ENCODE data around the gene GCK.
A peak's percentile ranks its signal among the peaks of the same experiment; 100 is the strongest.
"Not testable (repeated sequence)": the region's sequence is repeated elsewhere in the genome, so short reads cannot be mapped to it uniquely, and the experiment has no call there.

The GCK gene

DNA sequence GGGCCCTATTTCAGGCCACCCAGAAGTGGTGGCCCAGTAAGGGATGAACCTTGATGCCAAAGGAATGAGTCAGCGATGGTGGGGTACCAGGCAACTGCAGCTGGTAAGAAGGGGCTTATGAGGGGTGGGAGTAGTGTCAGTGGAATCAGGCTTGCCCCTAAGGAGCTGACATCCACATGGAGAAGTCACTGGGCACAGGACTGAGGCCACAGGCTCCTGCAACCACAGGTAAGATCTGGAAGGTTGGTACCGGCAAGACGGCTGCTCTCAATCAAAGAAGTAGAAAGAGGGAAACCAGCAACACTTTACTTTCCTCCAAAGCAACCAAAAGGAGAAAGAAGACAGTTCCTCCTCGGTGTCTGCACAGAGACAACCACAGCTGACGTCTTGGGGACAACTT is 2.5 kb downstream of the GCK start:
- no peak overlapping the region for H3K9ac ChIP-seq (ENCODE audit: low read length)
- H3K4me3 ChIP-seq (ENCODE audit: low read depth, low read length), result no peak overlapping the region
- peaks cover 17% of the 10 kb centered on the region for H3K9me3 ChIP-seq (ENCODE audit: control insufficient read depth, insufficient read depth, low read depth, low read length)
- peaks cover 17% of the 10 kb centered on the region for H3K4me1 ChIP-seq (ENCODE audit: control insufficient read depth, insufficient read depth, low read length)
- H3K27me3 ChIP-seq (ENCODE audit: control insufficient read depth, insufficient read depth, low read length), result no peaks in the 10 kb centered on the region
- no peaks in the 10 kb centered on the region for H3K36me3 ChIP-seq (ENCODE audit: control insufficient read depth, insufficient read depth, low read length)
- no peak overlapping the region for H3K27ac ChIP-seq (ENCODE audit: low read depth, low read length)

DNA sequence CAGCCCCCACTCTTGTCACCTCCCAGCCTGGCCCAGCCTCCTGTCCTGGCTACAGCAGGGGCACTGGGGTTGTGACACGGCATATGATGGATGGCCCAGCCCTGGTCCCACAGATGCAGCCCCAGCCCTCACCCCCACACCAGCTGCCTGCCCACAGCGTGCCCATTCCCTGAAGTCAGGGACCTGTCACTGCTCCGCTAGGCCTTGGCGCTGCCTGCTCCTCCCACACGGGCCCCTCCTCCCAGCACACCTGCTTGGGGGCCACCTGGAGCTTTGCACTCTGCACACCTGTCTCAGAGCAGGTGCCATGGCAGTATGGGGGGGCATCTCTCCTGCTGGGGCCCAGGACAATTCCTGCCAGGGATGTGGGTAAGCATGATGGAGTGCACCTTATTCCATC is 3.5 kb downstream of the GCK start:
- Histone ChIP-seq H3K9me3 (ENCODE audit: control insufficient read depth, insufficient read depth, low read depth, low read length) (peaks cover 17% of the 10 kb centered on the region), H3K4me3 (ENCODE audit: low read depth, low read length) (no peak overlapping the region), H3K27ac (ENCODE audit: low read depth, low read length) (no peak overlapping the region), H3K36me3 (ENCODE audit: control insufficient read depth, insufficient read depth, low read length) (no peaks in the 10 kb centered on the region), H3K27me3 (ENCODE audit: control insufficient read depth, insufficient read depth, low read length) (no peaks in the 10 kb centered on the region), H3K9ac (ENCODE audit: low read length) (no peak overlapping the region), H3K4me1 (ENCODE audit: control insufficient read depth, insufficient read depth, low read length) (peaks cover 17% of the 10 kb centered on the region)

DNA sequence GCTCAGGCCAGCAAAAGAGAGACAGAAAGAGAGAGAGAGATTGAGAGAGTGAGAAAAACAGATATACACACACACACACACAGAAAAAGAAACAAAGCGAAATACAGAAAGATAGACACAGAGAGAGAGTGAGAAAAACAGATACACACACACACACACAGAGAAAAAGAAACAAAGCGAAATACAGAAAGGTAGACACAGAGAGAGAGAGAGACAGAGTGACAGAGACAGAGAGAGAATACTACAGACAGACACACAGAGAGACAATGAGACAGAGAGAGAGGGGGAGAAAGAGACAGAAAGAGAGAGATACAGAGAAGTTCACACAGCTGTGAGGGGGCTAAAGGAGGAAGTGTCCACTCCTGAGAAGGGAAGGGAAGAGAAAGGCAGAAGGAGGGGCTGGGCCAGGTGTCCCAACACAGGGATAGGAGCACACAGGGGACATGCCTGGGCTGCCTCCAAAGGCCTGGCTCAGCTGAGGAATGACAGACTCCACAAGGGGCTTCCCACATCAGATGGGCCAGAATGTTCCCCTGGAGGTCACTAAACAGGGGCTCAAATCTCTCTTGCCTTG is 4.3 kb downstream of the GCK start:
- H3K9ac ChIP-seq (ENCODE audit: low read length), result peak overlapping the region; percentile 6
- H3K36me3 ChIP-seq (ENCODE audit: control insufficient read depth, insufficient read depth, low read length), result no peaks in the 10 kb centered on the region
- H3K4me3 ChIP-seq (ENCODE audit: low read depth, low read length), result no peak overlapping the region
- H3K27me3 ChIP-seq (ENCODE audit: control insufficient read depth, insufficient read depth, low read length), result no peaks in the 10 kb centered on the region
- H3K4me1 ChIP-seq (ENCODE audit: control insufficient read depth, insufficient read depth, low read length), result peaks cover 17% of the 10 kb centered on the region
- H3K9me3 ChIP-seq (ENCODE audit: control insufficient read depth, insufficient read depth, low read depth, low read length), result peaks cover 17% of the 10 kb centered on the region
- no peak overlapping the region for H3K27ac ChIP-seq (ENCODE audit: low read depth, low read length)

DNA sequence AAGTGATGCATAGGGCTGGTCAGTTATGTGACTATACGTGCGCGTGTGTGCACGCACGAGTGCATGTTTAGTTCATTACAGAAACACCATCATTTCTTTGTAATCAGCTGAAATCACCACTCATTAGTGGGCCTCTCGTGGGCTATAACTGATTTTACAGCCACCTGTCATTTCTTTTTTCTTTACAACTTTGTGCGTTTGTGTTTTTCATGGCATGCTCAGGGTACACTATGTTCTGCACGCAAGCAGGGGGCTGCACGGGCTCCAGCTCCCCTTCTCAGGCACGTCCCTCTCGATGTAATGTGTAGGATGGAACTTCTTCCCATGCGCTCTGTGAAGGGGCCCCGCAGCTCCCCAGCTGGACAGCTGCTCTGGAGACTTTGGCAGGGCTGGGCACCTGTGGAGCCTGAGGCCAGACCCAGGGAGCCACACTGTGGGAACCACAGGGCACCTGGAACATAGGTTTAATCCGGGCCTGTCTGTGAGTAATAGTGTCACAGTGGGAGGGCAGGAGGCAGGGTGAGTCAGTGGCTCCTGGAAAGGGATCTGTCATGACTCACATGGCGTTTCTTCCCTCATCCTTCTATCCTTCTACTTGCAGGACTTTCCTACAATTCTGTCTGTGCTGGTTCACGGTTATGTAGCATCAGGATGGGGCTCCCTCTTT is 4.9 kb downstream of the GCK start:
- Histone ChIP-seq H3K27ac (ENCODE audit: low read depth, low read length) (no peak overlapping the region), H3K4me1 (ENCODE audit: control insufficient read depth, insufficient read depth, low read length) (peaks cover 17% of the 10 kb centered on the region), H3K9me3 (ENCODE audit: control insufficient read depth, insufficient read depth, low read depth, low read length) (peaks cover 17% of the 10 kb centered on the region), H3K27me3 (ENCODE audit: control insufficient read depth, insufficient read depth, low read length) (no peaks in the 10 kb centered on the region), H3K9ac (ENCODE audit: low read length) (no peak overlapping the region), H3K36me3 (ENCODE audit: control insufficient read depth, insufficient read depth, low read length) (no peaks in the 10 kb centered on the region), H3K4me3 (ENCODE audit: low read depth, low read length) (no peak overlapping the region)

DNA sequence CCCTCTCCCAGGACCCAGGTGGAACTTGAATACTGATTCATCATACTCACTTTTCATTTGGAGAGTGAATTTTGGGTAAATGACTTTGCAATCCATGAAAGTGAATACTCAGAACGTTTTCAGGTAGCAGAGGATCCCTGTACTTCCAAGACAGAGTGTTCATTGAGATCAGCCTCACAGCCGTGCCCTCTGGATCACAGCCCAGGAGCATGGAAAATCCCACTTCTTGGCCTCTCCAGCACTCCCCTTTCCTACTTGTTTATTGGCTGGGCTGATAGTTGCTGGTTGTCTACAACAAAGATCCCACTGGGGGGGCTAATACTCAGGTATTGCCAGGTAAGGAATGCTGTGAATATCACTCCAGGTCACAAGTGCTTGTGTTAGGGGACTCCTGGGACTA is 5.9 kb downstream of the GCK start:
- no peak overlapping the region for H3K4me3 ChIP-seq (ENCODE audit: low read depth, low read length)
- no peaks in the 10 kb centered on the region for H3K36me3 ChIP-seq (ENCODE audit: control insufficient read depth, insufficient read depth, low read length)
- H3K9ac ChIP-seq (ENCODE audit: low read length), result no peak overlapping the region
- no peaks in the 10 kb centered on the region for H3K27me3 ChIP-seq (ENCODE audit: control insufficient read depth, insufficient read depth, low read length)
- no peak overlapping the region for H3K27ac ChIP-seq (ENCODE audit: low read depth, low read length)
- H3K4me1 ChIP-seq (ENCODE audit: control insufficient read depth, insufficient read depth, low read length), result peaks cover 17% of the 10 kb centered on the region
- H3K9me3 ChIP-seq (ENCODE audit: control insufficient read depth, insufficient read depth, low read depth, low read length), result peaks cover 17% of the 10 kb centered on the region

DNA sequence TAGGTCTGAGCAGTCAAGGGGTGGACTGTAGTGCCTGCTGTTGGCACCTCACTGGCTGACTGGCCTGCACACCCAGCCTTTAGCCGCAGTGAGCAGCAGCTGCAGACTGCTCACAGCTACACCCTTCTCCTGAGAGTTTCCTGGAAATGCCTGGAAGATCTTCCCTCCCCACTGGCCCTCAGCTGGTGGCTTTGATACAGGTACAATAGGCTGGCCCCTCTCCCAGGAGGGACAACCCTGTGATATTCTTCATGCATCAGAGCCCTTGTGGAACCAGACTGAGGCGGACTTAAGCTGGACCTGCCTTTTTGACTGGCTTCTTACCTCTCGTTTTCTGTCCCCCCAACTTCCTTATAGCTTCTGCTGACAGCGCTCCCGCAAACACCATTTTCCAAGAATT is 6.4 kb downstream of the GCK start:
- H3K27me3 ChIP-seq (ENCODE audit: control insufficient read depth, insufficient read depth, low read length), result no peaks in the 10 kb centered on the region
- no peaks in the 10 kb centered on the region for H3K36me3 ChIP-seq (ENCODE audit: control insufficient read depth, insufficient read depth, low read length)
- peaks cover 17% of the 10 kb centered on the region for H3K9me3 ChIP-seq (ENCODE audit: control insufficient read depth, insufficient read depth, low read depth, low read length)
- H3K4me1 ChIP-seq (ENCODE audit: control insufficient read depth, insufficient read depth, low read length), result peaks cover 20% of the 10 kb centered on the region
- no peak overlapping the region for H3K4me3 ChIP-seq (ENCODE audit: low read depth, low read length)
- no peak overlapping the region for H3K27ac ChIP-seq (ENCODE audit: low read depth, low read length)
- no peak overlapping the region for H3K9ac ChIP-seq (ENCODE audit: low read length)

DNA sequence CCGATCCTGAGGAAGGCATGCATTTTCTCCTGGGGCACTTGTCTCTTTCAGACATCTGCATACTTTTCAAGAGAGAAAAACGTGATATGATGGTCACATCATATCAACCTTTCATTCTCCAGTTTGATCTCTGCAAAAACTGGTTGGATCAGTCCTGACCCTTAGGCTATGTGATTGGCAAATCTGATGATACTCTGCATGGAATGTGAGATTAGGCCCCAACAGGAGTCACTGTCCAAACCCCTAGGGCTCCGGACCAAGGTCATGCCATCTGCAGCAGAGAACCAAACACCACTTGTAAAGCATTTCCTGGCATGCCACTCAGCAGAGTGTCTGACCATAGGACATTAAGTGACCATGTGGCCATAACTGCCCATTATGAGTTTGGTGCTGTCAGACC is 8.6 kb downstream of the GCK start:
- no peaks in the 10 kb centered on the region for H3K36me3 ChIP-seq (ENCODE audit: control insufficient read depth, insufficient read depth, low read length)
- no peaks in the 10 kb centered on the region; the same call in 1 of the 2 replicates for H3K27me3 ChIP-seq (ENCODE audit: control insufficient read depth, insufficient read depth, low read length)
- no peak overlapping the region for H3K9ac ChIP-seq (ENCODE audit: low read length)
- H3K4me3 ChIP-seq (ENCODE audit: low read depth, low read length), result no peak overlapping the region
- H3K9me3 ChIP-seq (ENCODE audit: control insufficient read depth, insufficient read depth, low read depth, low read length), result peaks cover 17% of the 10 kb centered on the region
- H3K27ac ChIP-seq (ENCODE audit: low read depth, low read length), result no peak overlapping the region
- H3K4me1 ChIP-seq (ENCODE audit: control insufficient read depth, insufficient read depth, low read length), result peaks cover 26% of the 10 kb centered on the region

DNA sequence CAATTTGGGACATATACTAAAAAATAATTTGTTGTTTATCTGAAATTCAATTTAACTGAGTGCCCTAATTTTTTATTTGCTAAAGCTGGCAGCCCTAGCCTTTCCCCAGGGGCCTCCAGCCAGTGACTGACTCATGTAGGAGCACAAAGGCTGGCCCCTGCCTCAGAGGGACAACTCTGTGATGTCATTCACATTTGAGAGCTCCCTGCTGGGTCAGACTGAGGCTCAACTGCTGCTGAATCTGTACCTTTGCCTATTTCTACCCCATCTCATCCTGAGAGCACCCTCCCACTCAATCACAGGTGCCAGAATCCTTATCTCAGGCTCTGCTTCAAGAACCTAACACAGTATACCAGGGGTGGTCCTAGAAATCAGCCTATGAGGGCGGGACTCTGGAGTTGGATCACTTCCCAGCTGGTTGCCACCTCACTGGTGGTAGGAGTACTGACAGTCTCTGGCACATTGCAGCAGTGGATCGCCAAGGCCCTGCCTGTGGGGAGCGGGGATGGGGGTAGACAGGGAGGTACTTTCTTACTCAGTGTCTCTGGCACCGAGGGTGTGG is 11.6 kb downstream of the GCK start:
- H3K36me3 ChIP-seq (ENCODE audit: control insufficient read depth, insufficient read depth, low read length), result no peaks in the 10 kb centered on the region
- H3K4me1 ChIP-seq (ENCODE audit: control insufficient read depth, insufficient read depth, low read length), result peaks cover 9% of the 10 kb centered on the region; the same call in 1 of the 2 replicates
- H3K27ac ChIP-seq (ENCODE audit: low read depth, low read length), result no peak overlapping the region
- H3K9me3 ChIP-seq (ENCODE audit: control insufficient read depth, insufficient read depth, low read depth, low read length), result peaks cover 9% of the 10 kb centered on the region
- H3K27me3 ChIP-seq (ENCODE audit: control insufficient read depth, insufficient read depth, low read length), result no peaks in the 10 kb centered on the region; the same call in 1 of the 2 replicates
- no peak overlapping the region for H3K9ac ChIP-seq (ENCODE audit: low read length)
- H3K4me3 ChIP-seq (ENCODE audit: low read depth, low read length), result no peak overlapping the region

DNA sequence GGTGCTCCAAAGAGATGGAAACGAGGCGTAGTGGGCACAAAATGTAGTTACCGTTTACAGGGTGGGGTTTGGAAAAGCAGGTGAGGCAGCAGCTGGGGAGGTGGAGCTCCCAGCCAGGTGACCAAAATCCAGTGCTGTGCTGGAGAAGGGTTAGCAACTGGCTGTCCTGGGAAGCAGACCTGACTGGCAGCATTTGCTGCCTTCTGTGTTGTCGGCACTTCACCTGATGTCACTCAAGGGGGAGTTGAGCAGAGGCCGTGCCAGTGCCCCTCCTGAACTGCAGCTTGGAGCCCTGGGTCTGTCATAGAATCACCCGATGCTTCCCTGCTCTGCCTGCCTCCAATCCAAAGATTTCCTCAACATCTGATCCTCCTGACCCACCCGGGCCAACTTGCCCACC is 12.8 kb downstream of the GCK start:
- H3K36me3 ChIP-seq (ENCODE audit: control insufficient read depth, insufficient read depth, low read length), result no peaks in the 10 kb centered on the region
- no peaks in the 10 kb centered on the region for H3K9me3 ChIP-seq (ENCODE audit: control insufficient read depth, insufficient read depth, low read depth, low read length)
- H3K27me3 ChIP-seq (ENCODE audit: control insufficient read depth, insufficient read depth, low read length), result no peaks in the 10 kb centered on the region; the same call in 1 of the 2 replicates
- H3K27ac ChIP-seq (ENCODE audit: low read depth, low read length), result no peak overlapping the region
- H3K9ac ChIP-seq (ENCODE audit: low read length), result no peak overlapping the region
- no peak overlapping the region for H3K4me3 ChIP-seq (ENCODE audit: low read depth, low read length)
- peaks cover 9% of the 10 kb centered on the region; the same call in 1 of the 2 replicates for H3K4me1 ChIP-seq (ENCODE audit: control insufficient read depth, insufficient read depth, low read length)

DNA sequence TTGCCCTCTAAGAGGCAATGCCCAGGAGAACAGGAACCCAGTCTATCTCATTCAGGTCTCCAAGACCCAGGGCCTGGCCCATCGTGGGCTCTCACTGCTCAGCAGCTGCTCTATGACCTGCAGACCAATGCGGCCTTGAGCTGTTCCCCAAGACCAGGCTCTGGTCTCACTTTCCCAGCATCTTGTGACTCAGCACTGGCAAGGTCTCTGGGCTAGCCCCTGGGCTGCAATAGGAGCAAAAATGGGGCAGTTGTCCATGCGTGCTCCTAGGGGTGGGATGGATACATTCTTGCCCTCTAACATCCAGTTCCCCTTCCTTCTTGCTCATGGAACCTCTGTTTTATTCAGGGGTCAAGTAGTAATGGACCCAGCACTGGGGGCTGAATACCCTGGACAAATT is 13.5 kb downstream of the GCK start:
- Histone ChIP-seq H3K9me3 (ENCODE audit: control insufficient read depth, insufficient read depth, low read depth, low read length) (no peaks in the 10 kb centered on the region), H3K9ac (ENCODE audit: low read length) (no peak overlapping the region), H3K4me1 (ENCODE audit: control insufficient read depth, insufficient read depth, low read length) (peaks cover 9% of the 10 kb centered on the region; the same call in 1 of the 2 replicates), H3K4me3 (ENCODE audit: low read depth, low read length) (no peak overlapping the region), H3K36me3 (ENCODE audit: control insufficient read depth, insufficient read depth, low read length) (no peaks in the 10 kb centered on the region), H3K27me3 (ENCODE audit: control insufficient read depth, insufficient read depth, low read length) (no peaks in the 10 kb centered on the region; the same call in 1 of the 2 replicates), H3K27ac (ENCODE audit: low read depth, low read length) (no peak overlapping the region)

DNA sequence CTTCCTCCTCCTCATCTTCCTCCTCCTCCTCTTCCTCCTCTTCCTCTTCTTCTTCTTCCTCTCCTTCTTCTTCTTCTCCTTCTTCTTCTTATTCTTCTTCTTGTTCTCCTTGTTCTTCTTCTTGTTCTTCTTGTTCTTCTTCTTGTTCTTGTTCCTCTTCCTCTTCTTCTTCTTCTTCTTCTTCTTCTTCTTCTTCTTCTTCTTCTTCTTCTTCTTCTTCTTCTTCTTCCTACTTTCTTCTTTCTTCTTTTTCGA is 14.6 kb downstream of the GCK start:
- H3K4me1 ChIP-seq (ENCODE audit: control insufficient read depth, insufficient read depth, low read length); H3K9me3 ChIP-seq (ENCODE audit: control insufficient read depth, insufficient read depth, low read depth, low read length); H3K4me3 ChIP-seq (ENCODE audit: low read depth, low read length); H3K27ac ChIP-seq (ENCODE audit: low read depth, low read length); H3K9ac ChIP-seq (ENCODE audit: low read length); H3K27me3 ChIP-seq (ENCODE audit: control insufficient read depth, insufficient read depth, low read length); H3K36me3 ChIP-seq (ENCODE audit: control insufficient read depth, insufficient read depth, low read length): not testable (repeated sequence)

Measured in HUES6 (cell line).